Measurements from ENCODE around the gene SHLD2.
"Not testable (repeated sequence)": the region's sequence is repeated elsewhere in the genome, so short reads cannot be mapped to it uniquely, and the experiment has no call there.

SHLD2 gene

GRCh38 chr10:87083576-87084290 is 11.3 kb upstream of the SHLD2 start:
- not testable (repeated sequence) for DNase-seq (ENCODE audit: low spot score); FAIRE-seq

- DNase-seq (ENCODE audit: low spot score); FAIRE-seq: not testable (repeated sequence)
These were observed 10.7 kb upstream of the SHLD2 start for GRCh38 chr10:87084291-87084782.

- DNase-seq (ENCODE audit: low spot score) (no peak), FAIRE-seq (no peak)
These were observed 9.5 kb upstream of the SHLD2 start for GRCh38 chr10:87085537-87085936.

- FAIRE-seq (no peak), DNase-seq (ENCODE audit: low spot score) (no peak)
These were observed 5.3 kb upstream of the SHLD2 start for GRCh38 chr10:87089746-87090145.

GRCh38 chr10:87090779-87091178 is 4.2 kb upstream of the SHLD2 start:
- FAIRE-seq (no peak), DNase-seq (ENCODE audit: low spot score) (no peak)

GRCh38 chr10:87092376-87092860 is 2.6 kb upstream of the SHLD2 start:
- no peak for FAIRE-seq
- DNase-seq (ENCODE audit: low spot score) = no peak

- FAIRE-seq (no peak), DNase-seq (ENCODE audit: low spot score) (peak; percentile 10)
These were observed 2.0 kb upstream of the SHLD2 start for GRCh38 chr10:87092861-87093631.

- peak; percentile 17 for FAIRE-seq
- peak; percentile 46 for DNase-seq (ENCODE audit: low spot score)
These were observed 1.2 kb upstream of the SHLD2 start for GRCh38 chr10:87093632-87094372.

- FAIRE-seq (no peak), DNase-seq (ENCODE audit: low spot score) (peak; percentile 83)
These were observed 385 bp downstream of the SHLD2 start for GRCh38 chr10:87095236-87095945.

GRCh38 chr10:87101996-87102395 is 7.0 kb downstream of the SHLD2 start:
- FAIRE-seq = no peak
- DNase-seq (ENCODE audit: low spot score) = no peak

- DNase-seq (ENCODE audit: low spot score); FAIRE-seq: not testable (repeated sequence)
These were observed 9.7 kb downstream of the SHLD2 start for GRCh38 chr10:87104727-87105126.

- no peak for FAIRE-seq
These were observed 10.6 kb downstream of the SHLD2 start for GRCh38 chr10:87105446-87106124.

GRCh38 chr10:87118122-87118521 is 23.1 kb downstream of the SHLD2 start:
- FAIRE-seq; DNase-seq (ENCODE audit: low spot score): not testable (repeated sequence)

More at GRCh38 chr10:87105446-87106124, 10.6 kb downstream of the SHLD2 start:
- no peak for DNase-seq (ENCODE audit: low spot score)

GRCh38 chr10:87119029-87119428 is 24.0 kb downstream of the SHLD2 start:
- not testable (repeated sequence) for DNase-seq (ENCODE audit: low spot score); FAIRE-seq

- DNase-seq (ENCODE audit: low spot score); FAIRE-seq: not testable (repeated sequence)
These were observed 28.3 kb downstream of the SHLD2 start for GRCh38 chr10:87123351-87123750.

GRCh38 chr10:87127048-87127447 is 32.0 kb downstream of the SHLD2 start:
- not testable (repeated sequence) for FAIRE-seq; DNase-seq (ENCODE audit: low spot score)

- FAIRE-seq; DNase-seq (ENCODE audit: low spot score): not testable (repeated sequence)
These were observed 32.7 kb downstream of the SHLD2 start for GRCh38 chr10:87127607-87128156.

- not testable (repeated sequence) for DNase-seq (ENCODE audit: low spot score); FAIRE-seq
These were observed 37.2 kb downstream of the SHLD2 start for GRCh38 chr10:87132176-87132575.

GRCh38 chr10:87133936-87134335 is 38.9 kb downstream of the SHLD2 start:
- not testable (repeated sequence) for DNase-seq (ENCODE audit: low spot score); FAIRE-seq

GRCh38 chr10:87134440-87134839 is 39.4 kb downstream of the SHLD2 start:
- not testable (repeated sequence) for DNase-seq (ENCODE audit: low spot score); FAIRE-seq

All from urothelium cell line (cell line).